GM13976 (cell line): ENCODE measurements around the gene ZNF385D.

Source experiments
- DNase-seq: peaks from one replicate; pipeline ENCODE4 v3.0.0; 2012; ENCODE audit warnings: low spot score
- in situ Hi-C: fragments of 300-500 bp; cut with MboI; formaldehyde crosslinking; loops from one replicate; pipeline ENCODE4 v1.12.0; 2022; ENCODE audit warnings: low sequenced_read_pairs, mixed read lengths, inconsistent platforms; ENCODE audit not compliant: unreplicated experiment
- TF ChIP-seq, protein P1 (sequence below): IDR thresholded peaks from 2 replicates; pipeline ENCODE4 v1.5.1; 2012; ENCODE audit warnings: borderline replicate concordance, mild to moderate bottlenecking; ENCODE audit not compliant: insufficient read depth; ENCODE audit errors: extremely low read depth, missing control alignments, control extremely low read depth

Gene ZNF385D

DNA sequence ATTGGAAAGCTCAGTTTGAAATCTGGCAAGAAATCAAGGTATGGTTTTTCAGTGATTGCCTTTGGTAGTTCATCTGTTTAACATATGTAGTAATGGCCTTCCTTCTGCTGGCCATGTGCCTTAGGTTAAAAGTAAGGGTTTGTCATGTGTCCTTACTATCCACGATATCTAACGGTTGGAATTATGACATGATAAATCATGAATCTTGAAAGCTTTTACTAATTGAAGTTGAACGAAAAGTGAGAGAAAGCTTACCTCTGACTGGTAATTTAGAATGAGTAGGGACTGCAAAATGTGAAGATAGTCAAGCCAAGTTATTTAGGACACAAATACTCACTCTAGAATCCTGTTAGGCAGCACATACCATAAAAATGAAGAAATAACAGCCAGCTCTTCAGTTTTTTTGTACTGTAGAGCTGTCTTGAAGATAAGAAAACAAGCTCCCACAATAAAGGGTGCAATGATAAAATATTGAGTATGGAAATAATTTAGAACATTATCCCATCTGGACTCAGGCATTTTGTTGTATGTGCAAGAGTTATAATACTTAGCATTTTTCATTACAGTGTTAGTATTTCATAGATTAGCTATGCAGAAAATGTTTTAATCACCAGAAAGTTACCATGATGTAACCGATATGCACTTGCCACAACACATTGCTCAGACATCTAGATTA lies 303.4 kb downstream of the ZNF385D start:
- no peak for DNase-seq
- TF ChIP-seq, protein P1, sequence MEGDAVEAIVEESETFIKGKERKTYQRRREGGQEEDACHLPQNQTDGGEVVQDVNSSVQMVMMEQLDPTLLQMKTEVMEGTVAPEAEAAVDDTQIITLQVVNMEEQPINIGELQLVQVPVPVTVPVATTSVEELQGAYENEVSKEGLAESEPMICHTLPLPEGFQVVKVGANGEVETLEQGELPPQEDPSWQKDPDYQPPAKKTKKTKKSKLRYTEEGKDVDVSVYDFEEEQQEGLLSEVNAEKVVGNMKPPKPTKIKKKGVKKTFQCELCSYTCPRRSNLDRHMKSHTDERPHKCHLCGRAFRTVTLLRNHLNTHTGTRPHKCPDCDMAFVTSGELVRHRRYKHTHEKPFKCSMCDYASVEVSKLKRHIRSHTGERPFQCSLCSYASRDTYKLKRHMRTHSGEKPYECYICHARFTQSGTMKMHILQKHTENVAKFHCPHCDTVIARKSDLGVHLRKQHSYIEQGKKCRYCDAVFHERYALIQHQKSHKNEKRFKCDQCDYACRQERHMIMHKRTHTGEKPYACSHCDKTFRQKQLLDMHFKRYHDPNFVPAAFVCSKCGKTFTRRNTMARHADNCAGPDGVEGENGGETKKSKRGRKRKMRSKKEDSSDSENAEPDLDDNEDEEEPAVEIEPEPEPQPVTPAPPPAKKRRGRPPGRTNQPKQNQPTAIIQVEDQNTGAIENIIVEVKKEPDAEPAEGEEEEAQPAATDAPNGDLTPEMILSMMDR, result no peak
- in situ Hi-C loops, result no loop called here

DNA sequence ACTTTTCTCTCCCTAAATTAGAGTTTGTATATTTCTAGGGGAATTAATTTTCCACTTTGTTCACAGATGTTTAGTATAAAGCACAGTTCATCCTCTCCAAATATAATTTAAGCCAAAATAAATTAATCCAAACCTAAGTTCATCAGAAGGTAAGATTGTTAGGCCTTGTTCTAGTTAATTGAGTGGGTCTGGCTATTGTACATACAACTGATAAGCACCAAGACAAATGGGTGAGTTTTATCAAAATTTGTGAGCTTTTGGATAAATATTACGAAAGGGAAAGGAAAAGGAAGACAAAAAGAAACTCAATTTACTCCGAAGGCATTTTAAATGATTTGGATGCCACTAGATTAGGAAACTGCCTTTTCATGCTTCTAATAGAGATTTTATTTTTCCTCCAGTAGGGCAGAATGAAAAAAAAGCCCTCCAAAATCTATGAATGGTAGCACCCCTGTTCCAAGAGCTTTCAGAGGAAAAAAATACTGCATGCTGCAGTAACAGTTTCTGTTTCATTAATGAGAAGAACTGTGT lies 304.0 kb downstream of the ZNF385D start:
- in situ Hi-C loops, result no loop called here
- no peak for DNase-seq
- TF ChIP-seq, protein P1, result no peak

DNA sequence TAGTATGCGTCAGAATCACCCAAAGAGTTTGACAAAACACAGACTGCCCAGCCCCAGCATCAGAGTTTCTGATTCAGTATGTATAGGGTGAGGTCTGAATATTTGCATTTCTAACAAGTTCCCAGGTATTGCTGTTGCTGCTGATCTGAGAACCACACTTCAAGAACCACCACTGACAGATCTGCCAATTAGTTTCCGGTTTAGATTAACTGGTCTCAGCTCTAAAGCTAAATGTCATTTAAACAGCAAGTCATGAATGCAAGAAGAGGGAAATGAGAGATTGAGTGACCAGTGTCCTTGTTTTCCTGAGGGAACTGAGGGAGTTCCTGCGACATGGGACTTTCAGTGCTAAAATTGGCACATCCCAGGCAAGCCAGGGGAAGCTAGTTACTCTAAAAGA lies 305.0 kb downstream of the ZNF385D start:
- in situ Hi-C loops, result no loop called here

DNA sequence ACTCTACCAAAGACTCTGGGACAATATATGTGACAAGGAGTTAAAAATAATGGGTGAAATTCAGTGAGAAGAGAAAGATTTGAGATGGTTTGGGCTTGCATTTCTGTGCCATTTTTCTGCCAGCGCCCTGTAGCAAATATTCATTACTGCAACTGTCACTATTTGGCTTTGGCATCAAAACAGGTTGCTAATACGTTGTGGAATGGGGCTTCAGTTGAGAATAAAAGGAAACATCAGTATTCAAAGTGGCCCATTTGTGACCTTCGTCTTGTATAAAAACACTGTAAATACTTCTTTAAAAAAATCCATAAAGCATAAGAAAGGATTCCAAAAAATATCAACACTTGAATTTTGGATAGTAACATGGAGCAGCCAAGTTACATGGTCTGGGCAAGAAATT lies 309.2 kb downstream of the ZNF385D start:
- in situ Hi-C loops, result no loop called here
- no peak for DNase-seq
- TF ChIP-seq, protein P1, result no peak

More for the DNA sequence above, 305.0 kb downstream of the ZNF385D start:
- TF ChIP-seq, protein P1, result no peak
- DNase-seq, result no peak

DNA sequence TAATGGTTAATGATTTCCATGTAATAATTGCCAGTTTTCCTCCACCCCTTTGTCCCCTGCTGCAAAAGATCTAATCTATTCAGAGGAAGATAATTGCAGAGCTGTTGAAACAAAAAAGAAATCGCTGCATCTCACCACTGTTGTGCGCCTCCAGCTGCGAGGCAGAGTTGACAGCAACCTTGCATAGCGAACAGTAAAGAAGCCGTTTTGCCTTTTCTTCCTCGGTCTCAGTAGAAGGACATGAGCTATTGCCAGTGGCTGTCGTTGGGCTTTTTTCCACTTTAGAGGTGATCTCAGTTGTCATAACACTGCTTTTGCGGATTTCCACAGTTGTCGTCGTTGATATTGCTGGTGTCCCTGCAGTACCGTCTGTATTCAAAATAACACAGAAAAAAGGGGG lies 314.2 kb downstream of the ZNF385D start:
- no peak for DNase-seq
- in situ Hi-C loops, result no loop called here
- TF ChIP-seq, protein P1, result no peak

DNA sequence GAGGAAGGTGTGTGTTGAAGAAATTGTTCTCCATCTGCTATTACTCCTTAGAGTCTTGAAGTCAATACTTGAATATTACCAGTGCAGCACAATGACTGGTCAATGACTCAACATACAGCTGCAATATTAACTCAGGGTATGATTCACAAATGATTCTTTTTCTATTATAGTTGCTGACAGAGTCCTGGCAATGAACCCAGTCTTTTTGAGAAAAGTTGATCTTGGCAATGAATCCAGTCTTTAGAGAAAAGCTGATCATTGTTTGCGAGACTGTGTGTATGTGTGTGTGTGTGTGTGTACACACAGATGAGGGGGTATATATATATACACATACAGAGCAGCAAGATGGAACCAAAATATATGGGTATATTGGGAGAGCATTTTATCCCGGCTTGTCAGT lies 315.1 kb downstream of the ZNF385D start:
- TF ChIP-seq, protein P1, result no peak
- DNase-seq, result no peak
- in situ Hi-C loops, result no loop called here
